Liver (tissue), 9 donors: Measurements from ENCODE around the gene GSTM1. TPM values are rescaled to one million over a fixed set of nuclear protein-coding genes. Genes with fewer than 3 reads are reported as not detected.

Source experiments
- DNase-seq: peaks from one replicate; pipeline ENCODE4 v3.0.0-alpha.2; 2017; ENCODE audit warnings: low spot score
- H3K27ac ChIP-seq, 2 donors: one replicate each; pipeline ENCODE4 v1.7.0; 2013; ENCODE audit warnings: inconsistent platforms in 2 of 2, low read length in 2 of 2, control low read depth in 1 of 2, low read depth in 1 of 2, mild to moderate bottlenecking in 1 of 2
- H3K27me3 ChIP-seq, 4 donors: one replicate each; pipeline versions ENCODE4 v1.6.1 to v1.7.0; 2013; ENCODE audit warnings: low read length in 3 of 4, inconsistent platforms in 1 of 4, mild to moderate bottlenecking in 1 of 4, moderate library complexity in 1 of 4; ENCODE audit not compliant: control insufficient read depth in 4 of 4, insufficient read depth in 4 of 4
- H3K36me3 ChIP-seq, 4 donors: one replicate each; pipeline versions ENCODE4 v1.6.1 to v1.7.0; 2013; ENCODE audit warnings: low read length in 3 of 4, mild to moderate bottlenecking in 3 of 4, low read depth in 1 of 4, moderate library complexity in 1 of 4; ENCODE audit not compliant: control insufficient read depth in 4 of 4, insufficient read depth in 3 of 4
- H3K4me1 ChIP-seq, 4 donors: one replicate each; pipeline versions ENCODE4 v1.6.1 to v1.7.0; 2013; ENCODE audit warnings: low read length in 3 of 4, mild to moderate bottlenecking in 3 of 4, moderate library complexity in 1 of 4; ENCODE audit not compliant: control insufficient read depth in 4 of 4, insufficient read depth in 4 of 4
- H3K4me3 ChIP-seq, 3 donors: one replicate each; pipeline versions ENCODE4 v1.6.1 to v1.7.0; 2013; ENCODE audit warnings: low read length in 3 of 3, control low read depth in 1 of 3, low read depth in 1 of 3, mild to moderate bottlenecking in 1 of 3
- H3K9ac ChIP-seq, 2 donors: one replicate each; pipeline ENCODE4 v1.7.0; 2013; ENCODE audit warnings: low read length in 2 of 2, mild to moderate bottlenecking in 2 of 2, moderate library complexity in 2 of 2, control low read depth in 1 of 2, low read depth in 1 of 2
- H3K9me3 ChIP-seq, 4 donors: one replicate each; pipeline versions ENCODE4 v1.6.1 to v1.7.0; 2013; ENCODE audit warnings: low read length in 3 of 4; ENCODE audit not compliant: control insufficient read depth in 4 of 4
- ATF3 ChIP-seq: IDR thresholded peaks from 2 replicates; pipeline ENCODE4 v1.6.1; 2016; ENCODE audit warnings: antibody characterized with exemption
- EGR1 ChIP-seq, 2 donors: IDR thresholded peaks; 2 replicates each; pipeline ENCODE4 v1.6.1; 2016 to 2018; ENCODE audit warnings: antibody characterized with exemption in 2 of 2, low read depth in 2 of 2
- FOXA1 ChIP-seq: IDR thresholded peaks from 2 replicates; pipeline ENCODE4 v1.6.1; 2016; ENCODE audit warnings: antibody characterized with exemption
- FOXA2 ChIP-seq: IDR thresholded peaks from 2 replicates; pipeline ENCODE4 v1.6.1; 2016; ENCODE audit warnings: antibody characterized with exemption
- GABPA ChIP-seq, 2 donors: IDR thresholded peaks in 1 of 2; conservative IDR thresholded peaks in 1 of 2; 2 replicates each; pipeline ENCODE4 v1.6.1; 2016; ENCODE audit warnings: antibody characterized with exemption in 2 of 2, mild to moderate bottlenecking in 1 of 2, moderate library complexity in 1 of 2
- HNF4A ChIP-seq, 2 donors: conservative IDR thresholded peaks; 2 replicates each; pipeline ENCODE4 v1.6.1; 2016; ENCODE audit warnings: antibody characterized with exemption in 2 of 2, mild to moderate bottlenecking in 2 of 2
- HNF4G ChIP-seq: IDR thresholded peaks from 2 replicates; pipeline ENCODE4 v1.6.1; 2016; ENCODE audit warnings: antibody characterized with exemption
- JUND ChIP-seq, 2 donors: IDR thresholded peaks; 2 replicates each; pipeline ENCODE4 v1.6.1; 2016; ENCODE audit warnings: antibody characterized with exemption in 2 of 2
- MAX ChIP-seq: IDR thresholded peaks from 2 replicates; pipeline ENCODE4 v1.6.1; 2016; ENCODE audit warnings: antibody characterized with exemption
- NR2F2 ChIP-seq: IDR thresholded peaks from 2 replicates; pipeline ENCODE4 v1.6.1; 2016; ENCODE audit warnings: antibody characterized with exemption
- RAD21 ChIP-seq, 2 donors: IDR thresholded peaks; 2 replicates each; pipeline ENCODE4 v1.6.1; 2016; ENCODE audit warnings: antibody characterized with exemption in 2 of 2, mild to moderate bottlenecking in 2 of 2
- REST ChIP-seq: IDR thresholded peaks from 2 replicates; pipeline ENCODE4 v1.6.1; 2016; ENCODE audit warnings: antibody characterized with exemption, mild to moderate bottlenecking
- RXRA ChIP-seq, 2 donors: IDR thresholded peaks; 2 replicates each; pipeline ENCODE4 v1.6.1; 2017 to 2018; ENCODE audit warnings: antibody characterized with exemption in 2 of 2, mild to moderate bottlenecking in 1 of 2
- SP1 ChIP-seq: IDR thresholded peaks from 2 replicates; pipeline ENCODE4 v1.6.1; 2018; ENCODE audit warnings: antibody characterized with exemption, mild to moderate bottlenecking
- TAF1 ChIP-seq: conservative IDR thresholded peaks from 2 replicates; pipeline ENCODE4 v1.6.1; 2016; ENCODE audit warnings: antibody characterized with exemption, mild to moderate bottlenecking
- YY1 ChIP-seq: IDR thresholded peaks from 2 replicates; pipeline ENCODE4 v1.6.1; 2016; ENCODE audit warnings: antibody characterized with exemption, mild to moderate bottlenecking
- WGBS: extraction: QIAGEN DNeasy Blood & Tissue Kit; methylation state at CpG from one replicate; pipeline ENCODE4 v1.1.7; 2013; 5-methylcytosine and 5-hydroxymethylcytosine counted together
- polyA plus RNA-seq, 2 donors: library from polyadenylated mRNA; stranded (reverse) in 1 of 2; unstranded in 1 of 2; fragments of 200-250 nt in 1 of 2; fragments of >200 nt in 1 of 2; fragmentation: Nextera tagmentation in 1 of 2; extraction: Ambion mirVana in 1 of 2; gene quantifications; one replicate each; pipeline versions ENCODE4 v1.2.1 to v1.2.3, GENCODE V29; 2013 to 2015
- total RNA-seq, 2 donors: library from RNA; depleted of rRNA; stranded (reverse); fragments of >200 nt; gene quantifications; one replicate each; pipeline ENCODE4 v1.2.3, GENCODE V29; 2014
- TF ChIP-seq, protein P1 (sequence below): IDR thresholded peaks from 2 replicates; pipeline ENCODE4 v1.6.1; 2016; ENCODE audit warnings: antibody characterized with exemption
- TF ChIP-seq, protein P2 (sequence below): fragments of 150-350 bp; IDR thresholded peaks from 2 replicates; pipeline ENCODE4 v1.5.1; 2017; ENCODE audit warnings: improper control_type of control experiment, low read depth, low read length; ENCODE audit not compliant: missing input control
- donor health status: healthy.
- donor health status: healthy.
- donor health status: healthy.
- donor health status: healthy.
- donor health status: healthy.

Gene GSTM1
- total and polyA plus RNA-seq, 4 donors = 14.7 to 341 (median 247) TPM

DNA sequence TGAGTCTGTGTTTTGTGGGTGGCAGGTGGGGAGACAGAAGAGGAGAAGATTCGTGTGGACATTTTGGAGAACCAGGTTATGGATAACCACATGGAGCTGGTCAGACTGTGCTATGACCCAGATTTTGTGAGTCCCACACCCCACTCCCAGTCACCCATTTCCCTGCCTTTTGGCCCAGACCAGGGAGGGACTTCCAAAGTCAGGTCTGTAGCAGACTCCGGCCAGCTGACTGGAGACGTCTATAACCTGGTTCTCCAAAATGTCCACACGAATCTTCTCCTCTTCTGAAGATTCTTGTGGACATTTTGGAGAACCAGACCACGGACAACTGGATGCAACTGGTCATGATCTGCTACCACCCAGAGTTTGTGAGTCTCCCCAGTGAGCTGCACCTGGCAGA lies 26.0 kb downstream of the GSTM1 start:
- no peaks in the 10 kb centered on the region for H3K36me3 ChIP-seq
- DNase-seq = no peak
- H3K9ac ChIP-seq = no peak overlapping the region
- 91% methylated on average over 5 of the region's 5 CpGs for WGBS
- no peaks in the 10 kb centered on the region for H3K4me1 ChIP-seq
- no peak overlapping the region for H3K27ac ChIP-seq
- H3K9me3 ChIP-seq = no peaks in the 10 kb centered on the region
- H3K27me3 ChIP-seq = no peaks in the 10 kb centered on the region
- H3K4me3 ChIP-seq = no peak overlapping the region
- TF ChIP-seq TAF1 (no peak), RAD21 (IDR thresholded peaks at IDR 0.05) (no peak), REST (no peak), YY1 (no peak), RXRA (IDR thresholded peaks at IDR 0.05) (no peak), FOXA2 (no peak), FOXA1 (no peak), EGR1 (IDR thresholded peaks at IDR 0.05; ENCODE audit: low read depth in 2 of 2) (no peak), NR2F2 (no peak), JUND (IDR thresholded peaks at IDR 0.05) (no peak), SP1 (no peak), HNF4G (no peak), MAX (no peak), ATF3 (no peak), HNF4A (conservative IDR thresholded peaks at IDR 0.05) (no peak), GABPA (IDR thresholded peaks at IDR 0.05 in 1 of 2, conservative IDR thresholded peaks at IDR 0.05 in 1 of 2) (no peak)
- TF ChIP-seq, protein P1, sequence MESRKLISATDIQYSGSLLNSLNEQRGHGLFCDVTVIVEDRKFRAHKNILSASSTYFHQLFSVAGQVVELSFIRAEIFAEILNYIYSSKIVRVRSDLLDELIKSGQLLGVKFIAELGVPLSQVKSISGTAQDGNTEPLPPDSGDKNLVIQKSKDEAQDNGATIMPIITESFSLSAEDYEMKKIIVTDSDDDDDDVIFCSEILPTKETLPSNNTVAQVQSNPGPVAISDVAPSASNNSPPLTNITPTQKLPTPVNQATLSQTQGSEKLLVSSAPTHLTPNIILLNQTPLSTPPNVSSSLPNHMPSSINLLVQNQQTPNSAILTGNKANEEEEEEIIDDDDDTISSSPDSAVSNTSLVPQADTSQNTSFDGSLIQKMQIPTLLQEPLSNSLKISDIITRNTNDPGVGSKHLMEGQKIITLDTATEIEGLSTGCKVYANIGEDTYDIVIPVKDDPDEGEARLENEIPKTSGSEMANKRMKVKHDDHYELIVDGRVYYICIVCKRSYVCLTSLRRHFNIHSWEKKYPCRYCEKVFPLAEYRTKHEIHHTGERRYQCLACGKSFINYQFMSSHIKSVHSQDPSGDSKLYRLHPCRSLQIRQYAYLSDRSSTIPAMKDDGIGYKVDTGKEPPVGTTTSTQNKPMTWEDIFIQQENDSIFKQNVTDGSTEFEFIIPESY = no peak
- TF ChIP-seq, protein P2, sequence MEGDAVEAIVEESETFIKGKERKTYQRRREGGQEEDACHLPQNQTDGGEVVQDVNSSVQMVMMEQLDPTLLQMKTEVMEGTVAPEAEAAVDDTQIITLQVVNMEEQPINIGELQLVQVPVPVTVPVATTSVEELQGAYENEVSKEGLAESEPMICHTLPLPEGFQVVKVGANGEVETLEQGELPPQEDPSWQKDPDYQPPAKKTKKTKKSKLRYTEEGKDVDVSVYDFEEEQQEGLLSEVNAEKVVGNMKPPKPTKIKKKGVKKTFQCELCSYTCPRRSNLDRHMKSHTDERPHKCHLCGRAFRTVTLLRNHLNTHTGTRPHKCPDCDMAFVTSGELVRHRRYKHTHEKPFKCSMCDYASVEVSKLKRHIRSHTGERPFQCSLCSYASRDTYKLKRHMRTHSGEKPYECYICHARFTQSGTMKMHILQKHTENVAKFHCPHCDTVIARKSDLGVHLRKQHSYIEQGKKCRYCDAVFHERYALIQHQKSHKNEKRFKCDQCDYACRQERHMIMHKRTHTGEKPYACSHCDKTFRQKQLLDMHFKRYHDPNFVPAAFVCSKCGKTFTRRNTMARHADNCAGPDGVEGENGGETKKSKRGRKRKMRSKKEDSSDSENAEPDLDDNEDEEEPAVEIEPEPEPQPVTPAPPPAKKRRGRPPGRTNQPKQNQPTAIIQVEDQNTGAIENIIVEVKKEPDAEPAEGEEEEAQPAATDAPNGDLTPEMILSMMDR = no peak
